SU-DHL-6 (cell line): ENCODE measurements around the gene UNC13B.
A peak's percentile ranks its signal among the peaks of the same experiment; 100 is the strongest.

ENCODE experiments used
- H2AFZ ChIP-seq: fragments of 200-600 bp; sonication (generic); 2 replicates; pipeline ENCODE4 v1.6.1; 2014; ENCODE audit warnings: low read depth, mild to moderate bottlenecking, moderate library complexity, mixed read lengths, antibody characterized with exemption, low read length; ENCODE audit not compliant: severe bottlenecking
- H3F3A ChIP-seq: fragments of 200-600 bp; shearing (Covaris generic); 2 replicates; pipeline ENCODE4 v1.6.0; 2016; ENCODE audit warnings: antibody characterized with exemption, mild to moderate bottlenecking; ENCODE audit not compliant: insufficient read depth
- H3K27ac ChIP-seq: fragments of 200-600 bp; sonication (generic); 2 replicates; pipeline ENCODE4 v1.5.1; 2016; ENCODE audit warnings: low read depth, mild to moderate bottlenecking, low read length, moderate library complexity, mixed read lengths
- H3K27me3 ChIP-seq: fragments of 200-600 bp; sonication (generic), shearing (Covaris generic); 2 replicates; pipeline ENCODE4 v1.6.0; 2014; ENCODE audit warnings: mild to moderate bottlenecking, low read length
- H3K36me3 ChIP-seq: fragments of 200-600 bp; sonication (generic); 2 replicates; pipeline ENCODE4 v1.6.1; 2014; ENCODE audit warnings: mild to moderate bottlenecking, low read length, mixed read lengths
- H3K4me2 ChIP-seq: fragments of 300-600, 200-600 bp; shearing (Covaris generic), sonication (generic); 2 replicates; pipeline ENCODE4 v1.6.0; 2014; ENCODE audit warnings: low read length, low read depth, mild to moderate bottlenecking; ENCODE audit not compliant: poor library complexity, severe bottlenecking
- H3K4me3 ChIP-seq: fragments of 200-600 bp; sonication (generic); 2 replicates; pipeline ENCODE4 v1.5.1; 2014; ENCODE audit warnings: antibody characterized with exemption, low read length, mild to moderate bottlenecking, mixed read lengths; ENCODE audit not compliant: insufficient read depth, poor library complexity, severe bottlenecking
- H3K79me2 ChIP-seq: fragments of 200-600 bp; sonication (generic); 2 replicates; pipeline ENCODE4 v1.6.1; 2014; ENCODE audit warnings: mild to moderate bottlenecking, low read length, moderate library complexity; ENCODE audit not compliant: insufficient read depth
- H3K9ac ChIP-seq: fragments of 200-600 bp; sonication (generic); 2 replicates; pipeline ENCODE4 v1.7.0; 2014; ENCODE audit warnings: mild to moderate bottlenecking, low read length
- H3K9me2 ChIP-seq: fragments of 200-600 bp; sonication (generic); replicated peaks from 2 replicates; pipeline ENCODE4 v1.6.1; 2014; ENCODE audit warnings: low read length; ENCODE audit not compliant: insufficient read depth
- H3K9me3 ChIP-seq: fragments of 200-600 bp; sonication (generic); 2 replicates; pipeline ENCODE4 v1.6.1; 2014; ENCODE audit warnings: low read length, mixed read lengths; ENCODE audit not compliant: insufficient read depth
- H4K20me1 ChIP-seq: fragments of 200-600 bp; sonication (generic); 2 replicates; pipeline ENCODE4 v1.6.1; 2014; ENCODE audit warnings: low read depth, mild to moderate bottlenecking, antibody characterized with exemption, low read length, moderate library complexity, mixed read lengths
- CTCF ChIP-seq: fragments of 200-600 bp; sonication (generic); IDR thresholded peaks from one replicate; pipeline ENCODE4 v1.5.1; 2017; ENCODE audit warnings: antibody characterized with exemption, mild to moderate bottlenecking, low read length, moderate library complexity; ENCODE audit not compliant: insufficient read depth, poor library complexity, severe bottlenecking
- EZH2phosphoT487 ChIP-seq: fragments of 200-600 bp; sonication (generic), shearing (Covaris generic); conservative IDR thresholded peaks from 2 replicates; pipeline ENCODE4 v1.6.1; 2018; ENCODE audit warnings: mild to moderate bottlenecking, antibody characterized with exemption, low read length, moderate library complexity, mixed read lengths

UNC13B gene

GRCh38 chr9:35116898-35117551, 44.8 kb upstream of the UNC13B start:
- H3K4me2 ChIP-seq = peak overlapping the region; percentile 96
- no peaks in the 10 kb centered on the region for H3K79me2 ChIP-seq
- no peaks in the 10 kb centered on the region for H3K9me3 ChIP-seq
- H2AFZ ChIP-seq = peak overlapping the region; percentile 87
- H3F3A ChIP-seq = peaks cover 11% of the 10 kb centered on the region
- peak overlapping the region; percentile 65 for H3K27ac ChIP-seq
- H4K20me1 ChIP-seq = no peaks in the 10 kb centered on the region
- TF ChIP-seq EZH2phosphoT487 = no peak
- peak; percentile 96 for TF ChIP-seq CTCF
- H3K9me2 ChIP-seq = no peaks in the 10 kb centered on the region
- H3K27me3 ChIP-seq = no peaks in the 10 kb centered on the region
- H3K36me3 ChIP-seq = no peaks in the 10 kb centered on the region
- no peak overlapping the region for H3K4me3 ChIP-seq
- H3K9ac ChIP-seq = peak overlapping the region; percentile 58

- Histone ChIP-seq H4K20me1 (no peaks in the 10 kb centered on the region), H3K9me2 (no peaks in the 10 kb centered on the region), H2AFZ (no peak overlapping the region), H3K9me3 (peaks cover 16% of the 10 kb centered on the region), H3K36me3 (no peaks in the 10 kb centered on the region), H3K9ac (no peak overlapping the region), H3K27me3 (no peaks in the 10 kb centered on the region), H3K4me2 (no peak overlapping the region), H3K4me3 (no peak overlapping the region), H3K27ac (no peak overlapping the region), H3F3A (no peaks in the 10 kb centered on the region), H3K79me2 (no peaks in the 10 kb centered on the region)
- TF ChIP-seq CTCF = no peak
- no peak for TF ChIP-seq EZH2phosphoT487
Measured at GRCh38 chr9:35134920-35135319, 26.9 kb upstream of the UNC13B start.

GRCh38 chr9:35135988-35136387, 25.8 kb upstream of the UNC13B start:
- TF ChIP-seq CTCF = no peak
- no peak for TF ChIP-seq EZH2phosphoT487
- Histone ChIP-seq H3K4me2 (no peak overlapping the region), H3K9me2 (no peaks in the 10 kb centered on the region), H4K20me1 (no peaks in the 10 kb centered on the region), H3K27ac (no peak overlapping the region), H3K36me3 (no peaks in the 10 kb centered on the region), H3K9ac (no peak overlapping the region), H3K27me3 (no peaks in the 10 kb centered on the region), H3K79me2 (no peaks in the 10 kb centered on the region), H3F3A (no peaks in the 10 kb centered on the region), H3K4me3 (no peak overlapping the region), H3K9me3 (peaks cover 11% of the 10 kb centered on the region; the same call in 1 of the 2 replicates), H2AFZ (no peak overlapping the region)
